Hepatocyte (in vitro differentiated cells): ENCODE results near the gene RPS15. TPM values are rescaled to one million over a fixed set of nuclear protein-coding genes. Genes with fewer than 3 reads are reported as not detected.

Source experiments
- DNase-seq: peaks from one replicate; pipeline ENCODE4 v3.0.0-alpha.2; 2016; ENCODE audit warnings: low spot score
- H2AFZ ChIP-seq: fragments of 200-600 bp; sonication (generic); 2 replicates; pipeline ENCODE4 v1.6.0; 2016; ENCODE audit warnings: antibody characterized with exemption, mild to moderate bottlenecking
- H3K27ac ChIP-seq: fragments of 200-600 bp; sonication (generic); 2 replicates; pipeline ENCODE4 v1.5.1; 2016; ENCODE audit warnings: mild to moderate bottlenecking
- H3K27me3 ChIP-seq: fragments of 200-600 bp; sonication (generic); 2 replicates; pipeline ENCODE4 v1.6.1; 2016
- H3K36me3 ChIP-seq: fragments of 200-600 bp; sonication (generic); replicated peaks from 2 replicates; pipeline ENCODE4 v1.5.1; 2016; ENCODE audit warnings: low read depth; ENCODE audit not compliant: insufficient read depth
- H3K4me1 ChIP-seq: fragments of 200-600 bp; sonication (generic); 2 replicates; pipeline ENCODE4 v1.5.1; 2016; ENCODE audit warnings: mild to moderate bottlenecking, moderate library complexity; ENCODE audit not compliant: insufficient read depth
- H3K4me2 ChIP-seq: fragments of 200-600 bp; sonication (generic); 2 replicates; pipeline ENCODE4 v1.6.0; 2016
- H3K4me3 ChIP-seq: fragments of 200-600 bp; sonication (generic); 2 replicates; pipeline ENCODE4 v1.5.1; 2016; ENCODE audit warnings: mild to moderate bottlenecking
- H3K79me2 ChIP-seq: fragments of 200-600 bp; sonication (generic); 2 replicates; pipeline ENCODE4 v1.6.0; 2017; ENCODE audit warnings: mild to moderate bottlenecking
- H3K9me2 ChIP-seq: fragments of 200-600 bp; sonication (generic); replicated peaks from 2 replicates; pipeline ENCODE4 v1.6.0; 2017; ENCODE audit warnings: mild to moderate bottlenecking; ENCODE audit not compliant: insufficient read depth
- H3K9me3 ChIP-seq: fragments of 200-600 bp; sonication (generic); 2 replicates; pipeline ENCODE4 v1.5.1; 2016; ENCODE audit warnings: low read depth, mild to moderate bottlenecking
- H4K20me1 ChIP-seq: fragments of 200-600 bp; sonication (generic); 2 replicates; pipeline ENCODE4 v1.6.0; 2016; ENCODE audit warnings: mild to moderate bottlenecking; ENCODE audit not compliant: insufficient read depth, poor library complexity, severe bottlenecking
- CTCF ChIP-seq: fragments of 200-600 bp; sonication (generic); IDR thresholded peaks from 2 replicates; pipeline ENCODE4 v1.5.1; 2016; ENCODE audit warnings: antibody characterized with exemption, mild to moderate bottlenecking; ENCODE audit not compliant: poor library complexity
- EZH2 ChIP-seq: fragments of 200-600 bp; sonication (generic); IDR thresholded peaks from 2 replicates; pipeline ENCODE4 v1.6.1; 2016; ENCODE audit warnings: antibody characterized with exemption, mild to moderate bottlenecking, borderline replicate concordance
- EZH2phosphoT487 ChIP-seq: fragments of 200-600 bp; sonication (generic); IDR thresholded peaks from one replicate; pipeline ENCODE4 v1.6.1; 2018; ENCODE audit warnings: antibody characterized with exemption, mild to moderate bottlenecking, low read depth, moderate library complexity; ENCODE audit not compliant: unreplicated experiment, severe bottlenecking
- WGBS: methylation state at CpG from one replicate; pipeline ENCODE4 v1.1.6; 2016; ENCODE audit warnings: low lambda C conversion rate; ENCODE audit errors: missing lambda C conversion rate; 5-methylcytosine and 5-hydroxymethylcytosine counted together
- polyA plus RNA-seq: library from polyadenylated mRNA; unstranded; fragments of >200 nt; fragmentation: Nextera tagmentation; extraction: Ambion mirVana; gene quantifications from 2 replicates; pipeline ENCODE4 v1.2.1, GENCODE V29; 2016
- total RNA-seq: library from RNA; depleted of rRNA; stranded (reverse); fragments of >200 nt; gene quantifications from 2 replicates; pipeline ENCODE4 v1.2.3, GENCODE V29; 2014

The RPS15 gene
- total and polyA plus RNA-seq, 2 experiments from 2014 or later: 938 to 1,556 TPM

- 91% methylated on average over 33 of the region's 33 CpGs for WGBS
- no peaks in the 10 kb centered on the region for H3K9me2 ChIP-seq
Observed at GRCh38 chr19:1425102-1425837, 12.9 kb upstream of the RPS15 start.

GRCh38 chr19:1425902-1426301 lies 12.3 kb upstream of the RPS15 start:
- DNase-seq: no peak
- no peak for TF ChIP-seq EZH2phosphoT487
- TF ChIP-seq CTCF: no peak
- no peak for TF ChIP-seq EZH2
- H3K9me2 ChIP-seq: no peaks in the 10 kb centered on the region
- H3K27me3 ChIP-seq: no peaks in the 10 kb centered on the region
- no peak overlapping the region for H3K27ac ChIP-seq
- H3K4me1 ChIP-seq: peaks cover 20% of the 10 kb centered on the region
- H3K4me3 ChIP-seq: no peak overlapping the region
- H3K36me3 ChIP-seq: no peaks in the 10 kb centered on the region
- H3K79me2 ChIP-seq: peaks cover 84% of the 10 kb centered on the region
- H3K9me3 ChIP-seq: no peaks in the 10 kb centered on the region
- peaks cover 12% of the 10 kb centered on the region for H4K20me1 ChIP-seq
- H3K4me2 ChIP-seq: no peak overlapping the region
- no peak overlapping the region for H2AFZ ChIP-seq
- WGBS: 88% methylated on average over 10 of the region's 14 CpGs

More at GRCh38 chr19:1425102-1425837, 12.9 kb upstream of the RPS15 start:
- TF ChIP-seq EZH2: no peak
- no peak for TF ChIP-seq EZH2phosphoT487
- no peak for TF ChIP-seq CTCF
- Histone ChIP-seq H3K79me2 (peaks cover 87% of the 10 kb centered on the region), H3K27ac (peak overlapping the region; percentile 86), H3K36me3 (no peaks in the 10 kb centered on the region), H4K20me1 (peaks cover 12% of the 10 kb centered on the region), H3K4me3 (no peak overlapping the region), H2AFZ (no peak overlapping the region), H3K4me1 (peaks cover 20% of the 10 kb centered on the region), H3K27me3 (no peaks in the 10 kb centered on the region), H3K4me2 (peak overlapping the region; percentile 56), H3K9me3 (no peaks in the 10 kb centered on the region)
- DNase-seq: no peak

- no peak overlapping the region for H3K27ac ChIP-seq
- peaks cover 9% of the 10 kb centered on the region for H4K20me1 ChIP-seq
- TF ChIP-seq EZH2: no peak
- TF ChIP-seq EZH2phosphoT487: no peak
- no peak for TF ChIP-seq CTCF
- H3K9me3 ChIP-seq: no peaks in the 10 kb centered on the region
- no peak for DNase-seq
- H3K79me2 ChIP-seq: peaks cover 77% of the 10 kb centered on the region
- H3K27me3 ChIP-seq: no peaks in the 10 kb centered on the region
- no peak overlapping the region for H3K4me3 ChIP-seq
- H3K4me1 ChIP-seq: peaks cover 20% of the 10 kb centered on the region
- H3K4me2 ChIP-seq: no peak overlapping the region
- 93% methylated on average over 9 of the region's 9 CpGs for whole genome bisulfite sequencing
- no peaks in the 10 kb centered on the region for H3K9me2 ChIP-seq
- no peaks in the 10 kb centered on the region for H3K36me3 ChIP-seq
- H2AFZ ChIP-seq: no peak overlapping the region
Observed at GRCh38 chr19:1426736-1427135, 11.5 kb upstream of the RPS15 start.
